NCI-H146 treated with DMSO at 0.1 percent for 48 hours (cell line): Measurements from ENCODE around the gene EP400.
"Not testable (repeated sequence)": the region's sequence is repeated elsewhere in the genome, so short reads cannot be mapped to it uniquely, and the experiment has no call there.

Source experiments
- DNase-seq: peaks from one replicate; lab custom pipeline; 2025; ENCODE audit not compliant: unreplicated experiment; lab: John Stamatoyannopoulos, UW

The EP400 gene

DNA sequence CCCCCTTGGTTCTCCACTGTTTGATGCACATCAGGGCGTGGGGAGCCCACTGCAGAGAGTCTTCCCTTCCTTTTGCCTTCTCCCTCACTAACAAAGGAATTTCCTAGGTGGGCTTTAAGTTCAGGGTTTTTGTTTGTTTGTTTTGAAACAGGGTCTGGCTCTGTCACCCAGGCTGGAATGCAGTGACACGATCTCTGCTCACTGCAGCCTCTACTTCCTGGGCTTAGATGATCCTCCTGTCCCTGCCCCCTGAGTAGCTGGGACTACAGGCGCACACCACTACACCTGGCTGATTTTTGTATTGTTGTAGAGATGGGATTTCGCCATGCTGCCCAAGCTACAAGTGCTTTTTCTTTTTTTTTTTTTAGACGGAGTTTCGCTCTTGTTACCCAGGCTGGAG is 33.8 kb downstream of the EP400 start:
- DNase-seq = no peak

DNA sequence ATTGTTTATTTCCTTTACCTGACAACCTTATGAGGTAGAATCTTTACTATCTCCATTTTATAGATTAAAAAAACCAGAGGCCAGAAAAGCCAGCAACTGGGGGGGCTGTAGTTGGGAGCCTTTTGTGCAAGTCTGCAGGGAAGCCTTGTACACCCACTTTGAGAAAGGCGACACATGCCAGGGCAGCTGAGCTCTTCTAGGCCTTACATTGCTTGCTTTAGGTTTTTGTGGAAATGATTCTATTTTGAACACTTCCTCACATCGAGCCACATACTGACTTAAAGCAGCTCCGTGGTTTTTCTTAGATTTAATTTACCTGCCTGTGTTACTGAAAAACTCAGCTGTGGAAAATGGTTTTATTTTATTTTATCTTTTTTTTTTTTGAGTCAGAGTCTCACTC is 34.6 kb downstream of the EP400 start:
- no peak for DNase-seq

DNA sequence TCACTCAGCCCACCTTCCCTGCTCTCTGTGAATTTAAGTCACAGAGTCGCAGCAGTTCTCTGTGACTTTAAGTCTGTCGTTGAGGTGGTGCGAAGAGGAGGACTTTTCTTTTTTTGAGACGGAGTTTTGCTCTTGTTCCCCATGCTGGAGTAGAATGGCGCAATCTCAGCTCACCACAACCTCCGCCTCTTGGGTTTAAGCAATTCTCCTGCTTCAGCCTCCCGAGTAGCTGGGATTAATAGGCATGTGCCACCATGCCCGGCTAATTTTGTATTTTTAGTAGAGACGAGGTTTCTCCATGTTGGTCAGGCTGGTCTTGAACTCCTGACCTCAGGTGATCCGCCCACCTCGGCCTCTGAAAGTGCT is 35.8 kb downstream of the EP400 start:
- not testable (repeated sequence) for DNase-seq

DNA sequence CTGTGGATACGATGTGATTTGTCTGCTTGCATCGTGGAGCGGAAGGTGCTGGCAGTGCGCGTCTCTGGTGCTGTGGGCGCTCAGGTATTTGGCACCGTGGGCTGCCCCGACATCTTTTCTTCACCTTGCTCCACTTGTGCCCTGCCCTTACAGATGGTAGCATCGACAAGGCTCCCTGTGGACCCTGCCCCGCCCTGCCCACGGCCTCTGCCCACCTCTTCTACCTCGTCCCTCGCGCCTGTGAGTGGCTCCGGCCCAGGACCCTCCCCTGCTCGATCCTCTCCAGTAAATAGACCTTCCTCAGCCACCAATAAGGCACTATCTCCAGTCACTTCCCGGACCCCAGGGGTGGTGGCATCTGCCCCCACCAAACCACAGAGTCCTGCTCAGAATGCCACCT is 36.6 kb downstream of the EP400 start:
- DNase-seq = no peak

DNA sequence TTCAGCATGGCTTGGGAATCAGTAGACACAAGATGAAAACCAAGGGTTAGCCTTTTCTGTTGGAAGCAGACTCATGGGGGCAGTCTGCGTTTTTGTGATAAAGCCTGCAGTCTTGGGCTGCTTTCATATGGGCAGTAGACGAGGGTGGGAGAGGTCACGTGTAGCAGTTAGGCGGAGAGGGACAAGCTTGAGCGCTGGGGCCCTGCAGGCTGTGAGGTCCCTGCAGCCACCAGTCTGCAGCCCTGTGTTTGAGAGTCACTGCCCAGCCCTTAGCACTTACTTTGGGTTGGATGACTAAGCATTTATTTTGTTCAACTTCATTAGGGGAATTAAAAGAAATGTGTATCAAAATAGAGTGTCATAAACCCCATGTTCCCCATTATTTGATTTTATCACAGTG is 37.2 kb downstream of the EP400 start:
- no peak for DNase-seq

DNA sequence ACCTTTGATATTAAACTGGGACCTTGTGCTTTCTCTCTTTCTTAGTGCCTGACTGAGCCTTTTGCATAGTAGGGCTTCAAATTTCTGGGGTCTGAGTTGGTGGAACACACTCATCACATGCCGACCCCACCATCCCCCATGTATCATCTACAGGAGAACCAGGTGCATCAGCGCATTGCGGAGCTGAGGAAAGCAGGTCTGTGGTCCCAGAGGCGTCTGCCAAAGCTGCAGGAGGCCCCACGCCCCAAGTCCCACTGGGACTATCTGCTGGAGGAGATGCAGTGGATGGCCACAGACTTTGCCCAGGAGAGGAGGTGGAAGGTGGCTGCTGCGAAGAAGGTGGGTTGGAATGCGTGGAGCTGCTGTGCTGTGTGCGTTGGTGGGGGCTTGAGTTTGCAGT is 37.8 kb downstream of the EP400 start:
- DNase-seq = no peak

DNA sequence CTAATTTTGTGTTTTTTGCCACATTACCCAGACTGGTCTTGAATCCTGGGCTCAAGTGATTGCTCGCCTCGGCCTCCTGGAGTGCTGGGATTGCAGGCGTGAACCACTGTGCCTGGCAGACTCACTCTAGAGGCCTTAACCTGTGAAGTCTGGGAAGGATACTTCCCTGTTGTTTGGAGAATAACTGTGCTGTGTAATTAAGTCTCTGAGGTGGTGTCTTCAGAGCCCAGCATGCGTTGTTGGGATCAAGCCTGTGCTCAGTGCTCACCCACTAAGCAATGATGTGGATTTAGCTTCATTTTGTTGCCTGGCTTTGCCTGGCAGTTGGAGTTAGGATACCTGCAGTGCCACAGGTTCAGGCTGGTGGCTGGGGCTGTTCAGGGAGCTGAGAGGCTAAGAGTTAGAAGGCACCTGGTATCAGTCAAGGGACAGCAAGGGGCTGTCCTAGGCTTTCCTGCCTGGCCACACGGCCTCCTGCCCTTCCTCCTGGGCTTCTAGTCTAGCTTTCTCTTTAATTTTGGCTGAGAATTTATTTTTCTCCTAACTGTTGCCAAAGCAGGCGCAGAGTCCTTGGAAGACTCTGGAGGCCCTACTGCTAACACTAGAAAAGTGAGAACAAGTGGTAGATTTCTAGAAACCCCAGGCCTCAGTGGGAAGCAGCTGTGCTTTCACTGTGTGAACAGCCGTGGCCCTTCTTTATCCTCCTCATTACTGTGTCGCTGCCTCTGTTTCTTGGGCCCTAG is 38.5 kb downstream of the EP400 start:
- no peak for DNase-seq

DNA sequence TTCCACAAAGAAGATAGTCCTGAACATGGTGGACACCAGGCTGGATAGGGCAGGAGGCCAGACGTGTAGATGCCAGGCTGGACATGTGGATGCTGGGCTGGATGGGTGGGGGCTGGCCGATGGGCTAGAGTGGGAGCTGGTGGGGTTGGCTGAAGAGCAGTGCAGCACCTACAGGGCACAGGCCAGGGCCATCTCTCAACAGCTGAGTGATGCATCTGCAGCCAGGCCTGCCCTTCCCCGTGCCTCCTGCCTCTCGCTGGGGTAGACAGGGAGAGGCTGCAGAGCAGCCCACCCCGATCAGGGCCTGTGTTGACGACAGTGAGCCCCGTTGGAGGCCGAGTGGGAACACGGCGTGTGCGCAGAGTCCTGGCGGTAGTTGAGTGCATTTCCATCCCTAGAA is 39.3 kb downstream of the EP400 start:
- no peak for DNase-seq

DNA sequence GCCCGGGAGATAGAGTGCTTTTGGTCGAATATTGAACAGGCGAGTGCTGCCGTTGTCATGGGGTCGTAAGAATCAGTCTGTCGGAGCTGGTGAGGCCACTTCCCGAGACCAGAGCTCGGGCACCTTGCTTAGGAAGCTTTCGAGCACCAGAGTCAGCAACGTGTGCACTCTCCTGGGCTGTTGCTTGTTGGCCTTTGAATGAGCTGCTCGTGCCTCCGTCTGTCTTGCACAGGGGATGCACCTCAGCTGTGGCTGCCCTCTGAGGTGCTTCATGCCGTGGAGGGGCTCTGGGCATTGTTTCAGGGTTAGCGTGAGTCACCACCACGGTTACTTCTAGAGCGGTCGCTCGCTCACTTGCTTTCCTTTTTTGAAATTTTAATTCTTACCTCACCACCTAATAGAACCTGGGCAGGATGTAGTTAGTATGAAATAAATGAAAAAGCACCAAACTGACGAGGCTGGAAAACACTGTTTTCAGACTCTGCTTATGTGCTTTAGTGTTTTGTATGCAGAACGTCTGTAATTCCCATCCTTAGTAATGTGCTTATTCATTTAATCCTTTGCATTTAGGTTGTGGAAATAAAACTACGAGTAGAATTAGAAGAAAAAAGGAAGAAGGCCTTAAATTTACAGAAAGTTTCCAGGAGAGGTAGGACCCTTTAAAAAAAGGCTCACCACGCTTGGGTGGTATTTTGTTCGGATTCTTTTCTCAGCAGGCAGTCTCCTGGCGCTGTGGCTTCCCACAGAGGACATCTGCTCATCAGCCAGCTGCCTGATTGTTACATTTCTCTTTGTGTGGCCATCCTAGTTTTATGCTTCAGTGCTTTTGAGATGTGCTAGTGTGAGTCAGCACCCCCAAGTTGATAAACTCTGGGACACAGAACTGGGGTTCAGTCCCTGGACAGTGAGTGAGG is 40.6 kb downstream of the EP400 start:
- peak; percentile 75 for DNase-seq

DNA sequence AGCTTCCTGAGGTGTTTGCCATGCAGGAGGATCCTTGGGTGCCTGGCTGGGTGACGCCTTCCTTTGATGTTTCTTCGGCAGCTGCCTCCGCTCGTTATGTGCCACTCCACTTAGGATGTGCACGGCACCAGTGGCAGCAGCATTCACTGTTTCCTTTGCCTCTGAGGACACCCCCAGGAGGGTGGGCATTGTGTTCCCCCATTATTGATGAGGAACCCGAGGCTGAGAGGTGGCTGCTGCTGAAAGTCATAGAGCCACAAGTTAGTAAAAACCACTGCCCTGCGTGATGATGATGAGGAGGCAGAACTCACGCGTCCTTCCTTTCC is 41.2 kb downstream of the EP400 start:
- no peak for DNase-seq

DNA sequence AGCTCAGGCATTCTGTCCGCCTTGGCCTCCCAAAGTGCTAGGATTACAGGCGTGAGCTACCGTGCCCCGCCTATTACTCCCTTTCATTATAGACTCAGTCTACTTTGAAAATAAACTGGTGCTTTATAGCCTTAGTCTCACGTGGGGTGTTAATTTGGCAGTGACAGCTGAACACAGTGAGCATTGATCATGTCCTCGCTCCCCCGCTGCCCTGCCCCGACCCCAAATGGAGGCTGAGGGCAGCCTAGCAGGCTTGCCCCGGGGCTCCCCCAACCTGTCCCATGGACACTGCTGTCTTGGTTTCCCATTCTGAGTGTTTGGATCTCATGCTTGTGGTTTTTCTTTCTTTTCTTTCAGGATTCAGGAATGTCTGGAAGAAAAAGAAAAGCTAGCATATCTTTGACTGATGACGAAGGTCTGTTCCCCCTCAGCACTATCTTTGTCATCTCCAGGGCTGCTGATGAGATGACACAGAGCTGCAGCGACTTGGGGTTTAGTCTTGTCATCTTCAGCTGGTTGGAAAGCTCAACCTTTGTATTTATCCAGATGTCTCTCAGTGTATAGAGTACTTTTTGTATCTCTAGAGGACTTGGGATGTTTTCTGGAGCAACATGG is 42.2 kb downstream of the EP400 start:
- DNase-seq = no peak

DNA sequence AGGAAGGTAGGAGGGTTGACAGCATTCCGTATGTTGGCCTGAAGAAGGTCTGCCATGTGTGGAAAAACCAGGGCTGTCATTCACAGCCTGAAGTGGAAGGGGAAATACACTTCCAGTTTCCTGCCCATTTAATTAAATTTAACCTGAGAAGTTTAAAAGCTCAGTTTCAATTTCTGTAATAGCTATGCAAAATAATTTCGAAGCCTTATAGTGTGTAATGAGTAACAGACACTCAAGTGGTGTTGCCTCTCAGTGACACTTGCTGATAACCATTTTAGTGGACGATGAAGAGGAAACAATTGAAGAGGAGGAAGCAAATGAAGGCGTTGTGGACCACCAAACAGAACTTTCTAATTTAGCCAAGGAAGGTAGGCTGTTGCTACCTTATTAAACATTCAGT is 44.8 kb downstream of the EP400 start:
- DNase-seq = no peak

DNA sequence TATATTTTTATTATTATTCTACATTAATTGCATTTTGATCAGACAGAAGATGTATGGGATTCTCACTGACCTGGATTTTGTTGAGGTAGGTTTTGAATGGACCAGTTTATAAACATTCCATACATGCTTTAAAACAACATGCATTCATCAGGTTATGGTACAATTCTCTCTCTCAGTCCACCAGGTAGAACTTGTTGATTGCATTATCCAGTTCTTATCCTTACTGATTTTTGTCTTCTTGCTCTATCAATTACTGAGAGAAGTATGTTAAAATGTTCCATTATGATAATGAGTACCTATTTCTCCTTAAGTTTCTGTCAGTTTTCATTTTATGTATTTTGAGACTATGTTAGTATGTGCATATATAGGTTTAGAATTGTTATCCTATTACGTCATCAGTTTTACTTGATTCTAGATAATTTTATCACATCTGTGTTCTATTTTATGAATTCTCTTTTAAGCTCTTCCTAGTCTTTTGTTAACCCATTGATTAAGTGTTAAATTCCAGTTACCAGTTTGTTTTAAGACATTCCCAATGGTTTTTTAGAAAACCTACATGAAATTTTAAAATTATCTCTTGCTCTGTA is 50.6 kb downstream of the EP400 start:
- no peak for DNase-seq

DNA sequence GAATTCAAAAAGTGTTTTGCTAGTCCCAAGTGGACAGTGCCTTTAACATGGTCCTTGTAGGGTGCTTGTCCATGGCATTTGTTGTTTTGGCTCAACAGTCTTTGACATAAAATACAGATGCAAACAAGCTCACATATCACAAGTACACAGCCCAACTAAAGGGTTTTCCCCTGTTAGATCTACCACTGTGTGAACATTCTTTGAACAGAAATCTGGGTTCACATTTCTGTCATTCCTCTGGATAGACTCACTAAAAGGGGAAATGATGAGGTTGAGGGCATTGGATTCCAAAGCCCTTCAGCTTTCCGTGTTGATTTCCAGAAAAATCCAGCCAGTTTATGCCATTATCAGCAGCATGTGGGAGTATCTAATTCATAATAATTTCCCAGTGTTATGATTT is 54.1 kb downstream of the EP400 start:
- no peak for DNase-seq

DNA sequence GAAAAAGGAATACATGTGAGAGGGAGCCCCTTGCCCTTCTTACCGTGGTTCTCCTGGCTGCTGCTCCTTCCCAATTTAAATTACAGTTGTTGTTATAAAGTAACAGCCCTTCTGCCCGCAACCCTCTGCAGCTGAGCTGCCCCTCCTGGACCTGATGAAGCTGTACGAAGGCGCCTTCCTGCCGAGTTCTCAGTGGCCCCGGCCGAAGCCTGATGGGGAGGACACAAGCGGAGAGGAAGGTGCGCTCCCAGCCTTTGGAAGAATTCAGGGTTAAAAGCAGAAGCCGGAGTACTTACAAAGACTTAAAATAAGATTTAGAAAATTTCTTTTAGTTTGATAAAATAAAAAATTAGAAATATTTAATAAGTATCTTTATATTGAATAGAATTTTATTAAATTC is 55.2 kb downstream of the EP400 start:
- DNase-seq = no peak

DNA sequence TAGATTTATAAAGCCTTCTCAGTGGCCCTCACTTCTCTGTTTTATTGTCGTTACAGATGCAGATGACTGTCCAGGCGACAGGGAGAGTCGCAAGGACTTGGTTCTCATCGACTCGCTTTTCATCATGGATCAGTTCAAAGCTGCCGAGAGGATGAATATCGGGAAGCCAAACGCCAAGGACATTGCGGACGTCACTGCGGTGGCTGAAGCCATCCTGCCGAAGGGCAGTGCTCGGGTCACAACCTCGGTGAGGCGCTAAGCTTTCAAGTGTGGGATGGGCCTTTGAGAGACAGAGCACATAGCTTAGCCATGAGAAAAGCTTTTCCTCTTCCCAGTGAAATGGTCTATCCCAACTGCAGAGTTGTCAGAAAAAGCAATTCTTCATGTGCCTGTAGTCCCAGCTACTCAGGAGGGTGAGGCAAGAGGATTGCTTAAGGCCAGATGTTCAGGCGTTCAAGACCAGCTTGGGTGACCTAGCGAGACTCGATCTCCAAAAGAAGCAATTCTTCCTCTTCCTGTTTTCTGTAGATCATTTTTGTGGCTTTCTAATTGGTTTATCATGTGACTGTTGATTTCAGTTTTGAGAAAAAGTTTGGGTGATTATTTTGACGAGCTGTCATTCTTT is 56.4 kb downstream of the EP400 start:
- no peak for DNase-seq

DNA sequence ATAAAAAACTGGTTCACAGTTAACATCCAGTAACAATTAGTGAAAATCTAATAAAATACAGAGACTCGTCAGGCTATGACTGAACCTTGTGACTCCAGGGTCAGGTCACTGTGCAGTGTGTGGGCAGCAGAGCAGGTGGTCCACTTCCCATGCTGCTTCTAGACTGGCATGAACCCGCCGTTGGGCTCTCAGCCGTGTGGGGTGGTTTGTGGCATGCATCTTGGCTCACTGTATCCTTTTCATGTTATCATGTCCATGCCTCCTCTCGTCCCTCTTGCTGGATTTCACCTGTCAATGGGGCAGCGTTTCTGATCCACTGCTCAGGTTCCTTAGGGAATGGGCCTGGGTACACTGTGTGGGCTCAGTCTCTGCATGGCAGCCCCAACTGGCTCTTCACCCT is 57.3 kb downstream of the EP400 start:
- DNase-seq = no peak

DNA sequence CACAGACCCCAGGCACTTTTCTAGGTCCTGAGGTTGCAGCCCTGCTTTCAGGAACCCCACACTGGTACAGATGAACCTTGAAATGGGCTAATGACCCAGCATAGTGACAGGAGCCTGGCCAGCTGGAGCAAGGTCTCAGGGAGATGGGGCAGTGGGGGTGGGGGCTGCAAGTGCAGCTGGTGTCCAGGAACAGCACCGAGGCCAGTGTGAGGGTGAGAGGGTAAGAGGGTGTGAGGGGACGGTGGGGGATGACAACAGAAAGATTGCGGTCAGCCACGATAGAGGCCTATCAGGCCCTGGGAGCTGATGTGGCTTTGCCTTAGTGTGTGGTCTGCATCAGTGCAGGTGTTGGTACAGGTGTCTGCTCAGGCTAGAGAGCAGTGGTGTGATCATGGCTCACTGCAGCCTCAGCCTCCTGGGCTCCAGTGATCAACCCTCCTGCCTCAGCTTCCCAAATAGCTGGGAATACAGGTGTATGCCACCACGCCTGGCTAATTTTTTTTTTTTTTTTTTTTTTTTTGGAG is 59.7 kb downstream of the EP400 start:
- no peak for DNase-seq

DNA sequence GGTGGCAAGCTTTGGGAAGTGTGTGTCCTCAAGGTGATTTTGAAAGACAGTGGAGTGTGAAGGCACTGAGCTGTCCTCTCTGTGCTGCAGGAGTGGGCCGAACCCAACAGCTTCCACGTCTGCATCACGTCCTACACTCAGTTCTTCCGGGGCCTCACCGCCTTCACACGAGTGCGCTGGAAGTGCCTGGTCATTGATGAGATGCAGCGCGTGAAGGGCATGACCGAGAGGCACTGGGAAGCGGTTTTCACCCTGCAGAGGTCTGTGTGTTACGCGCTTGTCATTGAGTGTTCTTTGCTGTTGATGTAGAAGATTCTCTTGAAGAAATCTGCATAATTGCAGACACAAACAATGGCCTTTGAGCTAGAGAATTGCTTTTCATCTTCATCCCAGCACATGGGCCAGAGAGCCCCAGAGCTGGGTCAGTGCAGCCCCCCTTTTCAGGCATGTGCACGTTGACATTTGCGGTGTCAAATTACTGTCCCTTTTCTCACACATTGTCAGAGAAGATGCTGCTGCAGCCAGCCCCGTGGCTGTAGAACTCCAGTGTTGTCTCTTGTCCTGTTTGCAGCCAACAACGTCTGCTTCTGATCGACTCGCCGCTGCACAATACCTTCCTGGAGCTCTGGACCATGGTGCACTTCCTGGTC is 63.3 kb downstream of the EP400 start:
- DNase-seq = no peak

DNA sequence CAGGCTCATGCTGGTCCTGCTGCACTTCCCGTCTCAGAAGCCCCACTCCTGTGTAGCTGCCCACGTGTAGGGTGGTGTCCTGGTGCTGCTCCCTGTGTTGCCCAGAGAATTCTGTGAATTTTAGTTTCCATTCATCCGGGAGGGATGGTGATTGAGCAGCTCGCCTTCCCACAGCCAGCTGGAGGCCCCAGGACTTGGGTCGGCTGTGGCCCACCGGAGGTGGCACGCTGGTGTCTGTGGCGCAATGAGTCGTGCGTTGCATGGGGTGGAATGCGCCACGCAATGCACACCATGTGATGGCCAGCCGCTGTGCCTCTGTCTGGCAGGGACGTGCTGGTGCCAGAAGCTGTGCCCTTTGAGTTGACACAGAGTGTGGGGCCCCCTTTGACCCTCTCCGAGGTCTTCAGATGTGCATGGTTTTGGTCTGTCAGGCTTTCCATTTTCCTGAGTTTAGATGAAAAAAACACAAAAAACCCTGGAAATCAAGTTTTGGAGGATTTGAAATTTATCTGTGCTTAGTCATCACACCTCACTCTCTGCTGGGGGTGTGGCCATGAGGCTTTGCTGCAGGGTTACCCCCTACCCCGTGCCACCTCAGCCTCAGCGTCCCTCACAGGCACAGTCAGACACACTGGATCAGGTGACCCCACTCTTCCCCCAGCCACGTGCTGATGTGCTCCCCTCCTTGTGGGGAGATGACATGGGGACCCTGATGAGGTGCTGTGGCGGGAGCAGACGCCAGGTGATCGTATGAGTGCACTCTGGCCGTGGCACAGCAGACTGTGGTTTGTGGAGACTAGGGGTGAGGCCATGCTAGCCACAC is 64.6 kb downstream of the EP400 start:
- no peak for DNase-seq
